HepG2 (cell line): ENCODE results near the gene RSPH1. TPM values are rescaled to one million over a fixed set of nuclear protein-coding genes. Genes with fewer than 3 reads are reported as not detected.

Source experiments
- ATAC-seq: fragments of 200-7000 bp; cut with Tn5 transposase; 3 replicates; pipeline ENCODE4 v1.9.1; 2020; ENCODE audit warnings: mild to moderate bottlenecking, moderate library complexity
- BruUV-seq: library from RNA; stranded (reverse); fragments of 400-500 nt; replicated peaks from 2 replicates; lab custom pipeline; 2021; lab: Mats Ljungman, UMichigan
- CTCF ChIA-PET: fragments of 300-600 bp; formaldehyde crosslinking; extraction: SDS; loops from one replicate; lab custom pipeline; 2021; ENCODE audit warnings: low total read pairs, inconsistent platforms, low intra/inter-chr PET ratio; lab: Yijun Ruan, JAX
- POLR2A ChIA-PET: fragments of 350-600 bp; sonication (Branson Sonifier 250); formaldehyde crosslinking; loops from one replicate; lab custom pipeline; 2020; ENCODE audit warnings: antibody characterized with exemption, inconsistent platforms; lab: Yijun Ruan, JAX
- DNase-seq: peaks from one replicate; pipeline ENCODE4 v3.0.0-alpha.2; 2015; ENCODE audit warnings: low spot score
- FAIRE-seq: peaks from 3 replicates; lab custom pipeline; 2011; peaks lifted over from hg19 to GRCh38; lab: Jason Lieb, UNC
- H2AFZ ChIP-seq: one replicate; pipeline ENCODE4 v1.6.1; 2011; ENCODE audit warnings: low read length, inconsistent platforms
- H3K27ac ChIP-seq: fragments of 300-600 bp; 3 replicates; pipeline ENCODE4 v1.8.0; 2011; ENCODE audit warnings: mixed run types, mild to moderate bottlenecking, mixed read lengths, low read length, inconsistent platforms; ENCODE audit not compliant: insufficient read depth; ENCODE audit errors: extremely low read length
- H3K27me3 ChIP-seq, 2 experiments: fragments of 200-600 bp in 1 of 2; 2 replicates in 1 of 2; 3 replicates in 1 of 2; pipeline versions ENCODE4 v1.6.0 to v1.8.0; 2011; ENCODE audit warnings: low read length in 2 of 2, mild to moderate bottlenecking in 2 of 2, moderate library complexity in 2 of 2, inconsistent platforms in 1 of 2; ENCODE audit not compliant: insufficient read depth in 2 of 2, control insufficient read depth in 1 of 2
- H3K36me3 ChIP-seq, 2 experiments: fragments of 200-600 bp in 1 of 2; replicated peaks in 1 of 2; 2 replicates in 1 of 2; 3 replicates in 1 of 2; pipeline versions ENCODE4 v1.5.1 to v1.8.0; 2011; ENCODE audit warnings: low read length in 2 of 2, inconsistent platforms in 1 of 2; ENCODE audit not compliant: insufficient read depth in 2 of 2, control insufficient read depth in 1 of 2
- H3K4me1 ChIP-seq: 2 replicates; pipeline ENCODE4 v1.5.1; 2012; ENCODE audit warnings: low read length, inconsistent platforms; ENCODE audit not compliant: insufficient read depth
- H3K4me2 ChIP-seq: 2 replicates; pipeline ENCODE4 v1.6.0; 2011; ENCODE audit warnings: low read depth, low read length, inconsistent platforms
- H3K4me3 ChIP-seq, 3 experiments: fragments of 200-600 bp in 1 of 3; sonication (generic), shearing (Covaris generic) in 1 of 3; replicated peaks in 1 of 3; 2 replicates each; pipeline ENCODE4 v1.5.1; 2011 to 2016; ENCODE audit warnings: low read length in 3 of 3, inconsistent platforms in 2 of 3, low read depth in 2 of 3, mild to moderate bottlenecking in 2 of 3, control low read depth in 1 of 3, mixed read lengths in 1 of 3; ENCODE audit not compliant: insufficient read depth in 1 of 3
- H3K79me2 ChIP-seq: one replicate; pipeline ENCODE4 v1.6.1; 2011; ENCODE audit warnings: low read length, inconsistent platforms; ENCODE audit not compliant: insufficient read depth
- H3K9ac ChIP-seq: 2 replicates; pipeline ENCODE4 v1.6.0; 2011; ENCODE audit warnings: mild to moderate bottlenecking, low read depth, low read length, inconsistent platforms; ENCODE audit not compliant: insufficient read depth
- H3K9me3 ChIP-seq: 2 replicates; pipeline ENCODE4 v1.5.1; 2012; ENCODE audit warnings: mild to moderate bottlenecking, low read length
- H4K20me1 ChIP-seq: 2 replicates; pipeline ENCODE4 v1.6.0; 2011; ENCODE audit warnings: inconsistent platforms, mild to moderate bottlenecking, low read length, moderate library complexity; ENCODE audit not compliant: insufficient read depth
- DMTF1 ChIP-seq: sonication (generic); formaldehyde crosslinking; IDR thresholded peaks from 2 replicates; pipeline ENCODE4 v1.4.0; 2020; ENCODE audit warnings: mild to moderate bottlenecking, missing genetic modification reagents
- ELF4 ChIP-seq: sonication (generic); formaldehyde crosslinking; IDR thresholded peaks from 2 replicates; pipeline ENCODE4 v1.5.0; 2020; ENCODE audit warnings: missing genetic modification reagents, mild to moderate bottlenecking, moderate library complexity, borderline replicate concordance
- KAT2B ChIP-seq: fragments of 150-350 bp; IDR thresholded peaks from 2 replicates; pipeline ENCODE4 v1.6.1; 2014; ENCODE audit warnings: low read depth, low read length, borderline replicate concordance
- KDM2A ChIP-seq: sonication (generic); formaldehyde crosslinking; IDR thresholded peaks from 2 replicates; pipeline ENCODE4 v1.4.0; 2020; ENCODE audit warnings: low read depth, missing genetic modification reagents, borderline replicate concordance
- KDM5B ChIP-seq: sonication (generic); formaldehyde crosslinking; IDR thresholded peaks from 2 replicates; pipeline ENCODE4 v1.4.0; 2020; ENCODE audit warnings: missing genetic modification reagents, mild to moderate bottlenecking, borderline replicate concordance
- KLF16 ChIP-seq, 2 experiments: sonication (generic) in 1 of 2; formaldehyde crosslinking in 1 of 2; IDR thresholded peaks; 2 replicates each; pipeline versions ENCODE4 v1.6.1 to v1.8.0; 2016 to 2023; ENCODE audit warnings: missing genetic modification reagents in 2 of 2, missing compliant biosample characterization in 1 of 2
- MTA1 ChIP-seq: sonication (generic); formaldehyde crosslinking; IDR thresholded peaks from 2 replicates; pipeline ENCODE4 v1.4.0; 2020; ENCODE audit warnings: missing genetic modification reagents, mild to moderate bottlenecking, borderline replicate concordance
- RARA ChIP-seq: IDR thresholded peaks from 2 replicates; pipeline ENCODE4 v1.6.1; 2016; ENCODE audit warnings: missing genetic modification reagents, missing compliant biosample characterization
- RERE ChIP-seq: IDR thresholded peaks from 2 replicates; pipeline ENCODE4 v1.6.1; 2016; ENCODE audit warnings: low read depth, missing genetic modification reagents, missing compliant biosample characterization
- SP5 ChIP-seq: IDR thresholded peaks from 2 replicates; pipeline ENCODE4 v1.6.1; 2016; ENCODE audit warnings: low read depth, borderline replicate concordance
- TCF7 ChIP-seq: sonication (generic); IDR thresholded peaks from 2 replicates; pipeline ENCODE4 v1.6.1; 2016; ENCODE audit warnings: antibody characterized with exemption, low read depth
- ZBTB26 ChIP-seq: IDR thresholded peaks from 2 replicates; pipeline ENCODE4 v1.6.1; 2016; ENCODE audit warnings: missing compliant biosample characterization, missing genetic modification reagents, borderline replicate concordance
- ZFYVE20 ChIP-seq: sonication (generic); formaldehyde crosslinking; IDR thresholded peaks from 2 replicates; pipeline ENCODE4 v1.8.0; 2023; ENCODE audit warnings: low read depth, mild to moderate bottlenecking, moderate library complexity, missing genetic modification reagents, borderline replicate concordance
- ZNF780A ChIP-seq: sonication (generic); formaldehyde crosslinking; IDR thresholded peaks from 2 replicates; pipeline ENCODE4 v1.8.0; 2022; ENCODE audit warnings: mild to moderate bottlenecking, missing genetic modification reagents, moderate library complexity
- in situ Hi-C: cut with HindIII; loops from 2 replicates; pipeline ENCODE4 v1.10.0; 2017; ENCODE audit warnings: low pct_unique_long_range_greater_than_20kb; ENCODE audit not compliant: extremely low pct_ligation_motif_present
- intact Hi-C: fragments of 100-400 bp; cut with micrococcal nuclease; formaldehyde crosslinking; loops from one replicate; pipeline ENCODE4 v1.10.0; 2022; ENCODE audit not compliant: unreplicated experiment
- polyA plus RNA-seq, 8 experiments: library from polyadenylated mRNA; depleted of rRNA in 3 of 8; stranded (reverse) in 7 of 8; unstranded in 1 of 8; fragments of >200 nt; fragmentation: Illumina TruSeq in 4 of 8; extraction: Trizol in 4 of 8; gene quantifications; 2 replicates each; pipeline versions ENCODE4 v1.2.1 to v1.2.3, GENCODE V29; 2011 to 2016; ENCODE audit warnings: low read depth in 4 of 8, missing spikeins in 1 of 8, mixed read lengths in 1 of 8; ENCODE audit not compliant: insufficient read depth in 1 of 8
- total RNA-seq, 5 experiments: library from RNA; depleted of rRNA; stranded (reverse); fragments of >200 nt; fragmentation: Illumina TruSeq; extraction: Trizol; gene quantifications; 2 replicates each; pipeline ENCODE4 v1.2.3, GENCODE V29; 2016; ENCODE audit warnings: low read depth in 1 of 5
- TF ChIP-seq, protein P1 (sequence below): sonication (generic); formaldehyde crosslinking; IDR thresholded peaks from 2 replicates; pipeline ENCODE4 v1.9.0; 2021; ENCODE audit warnings: missing genetic modification reagents, mild to moderate bottlenecking, borderline replicate concordance

RSPH1 gene
- total and polyA plus RNA-seq, 2 of the 13 experiments (the other 11 are each of a cell fraction or from before 2014, with no cell fraction given), result not detected

DNA sequence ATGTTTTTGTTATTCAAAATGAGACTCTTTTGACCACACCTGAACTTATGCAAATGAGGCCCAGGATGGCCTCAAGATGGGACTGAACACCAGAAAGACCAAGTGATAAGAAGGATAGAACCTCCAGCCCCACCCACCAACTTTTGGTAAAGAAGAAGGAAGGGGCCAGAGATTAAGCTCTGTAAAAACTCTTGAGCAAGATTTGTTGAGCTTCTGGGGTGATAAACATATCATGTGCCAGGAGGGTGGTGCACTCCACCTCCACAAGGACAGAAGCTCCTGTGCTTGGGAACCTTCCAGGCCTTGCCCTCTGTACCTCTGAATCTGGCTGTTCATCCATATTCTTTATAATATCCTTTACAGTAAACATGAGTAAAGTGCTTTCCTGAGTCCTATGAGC is 5.3 kb downstream of the RSPH1 start:
- no peak overlapping the region for H3K9ac ChIP-seq
- no peak for FAIRE-seq
- POLR2A ChIA-PET, result no interaction called here
- no peak overlapping the region for H3K4me2 ChIP-seq
- CTCF ChIA-PET, result no interaction called here
- no peak for ATAC-seq
- no peaks in the 10 kb centered on the region for H3K36me3 ChIP-seq
- peaks cover 1 to 19% of the 10 kb centered on the region in 2 experiments; a peak in 2 of 5 replicates for H3K27me3 ChIP-seq
- no peak overlapping the region for H3K27ac ChIP-seq
- H3K4me1 ChIP-seq, result peaks cover 14% of the 10 kb centered on the region
- H3K79me2 ChIP-seq, result no peaks in the 10 kb centered on the region
- intact Hi-C loops (no loop called here), in situ Hi-C loops (no loop called here)
- H4K20me1 ChIP-seq, result no peaks in the 10 kb centered on the region
- no peak for DNase-seq
- H2AFZ ChIP-seq, result no peak overlapping the region
- H3K9me3 ChIP-seq, result 0 out of 2 replicates have a peak, but pooled peaks cover 5% of the 10 kb centered on the region
- no TSS peak for BruUV-seq
- H3K4me3 ChIP-seq, result no peak overlapping the region
- no peak for TF ChIP-seq KLF16 (CRISPR knock-in tag; IDR thresholded peaks at IDR 0.05)
- no peak for TF ChIP-seq RERE (CRISPR knock-in tag)
- no peak for TF ChIP-seq DMTF1 (CRISPR knock-in tag)
- TF ChIP-seq RARA (CRISPR knock-in tag), result no peak
- no peak for TF ChIP-seq ZBTB26
- no peak for TF ChIP-seq KDM2A (CRISPR knock-in tag)
- TF ChIP-seq MTA1, result no peak
- TF ChIP-seq KDM5B (CRISPR knock-in tag), result no peak
- no peak for TF ChIP-seq TCF7
- TF ChIP-seq ELF4 (CRISPR knock-in tag), result no peak
- TF ChIP-seq KAT2B, result no peak
- no peak for TF ChIP-seq ZNF780A (CRISPR knock-in tag)
- TF ChIP-seq, protein P1, sequence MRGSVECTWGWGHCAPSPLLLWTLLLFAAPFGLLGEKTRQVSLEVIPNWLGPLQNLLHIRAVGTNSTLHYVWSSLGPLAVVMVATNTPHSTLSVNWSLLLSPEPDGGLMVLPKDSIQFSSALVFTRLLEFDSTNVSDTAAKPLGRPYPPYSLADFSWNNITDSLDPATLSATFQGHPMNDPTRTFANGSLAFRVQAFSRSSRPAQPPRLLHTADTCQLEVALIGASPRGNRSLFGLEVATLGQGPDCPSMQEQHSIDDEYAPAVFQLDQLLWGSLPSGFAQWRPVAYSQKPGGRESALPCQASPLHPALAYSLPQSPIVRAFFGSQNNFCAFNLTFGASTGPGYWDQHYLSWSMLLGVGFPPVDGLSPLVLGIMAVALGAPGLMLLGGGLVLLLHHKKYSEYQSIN (CRISPR knock-in tag), result no peak
- TF ChIP-seq SP5, result no peak
- TF ChIP-seq ZFYVE20 (CRISPR knock-in tag), result no peak
